Colonic mucosa (tissue), 4 donors: ENCODE results near the gene BLOC1S1. TPM values are rescaled to one million over a fixed set of nuclear protein-coding genes. Genes with fewer than 3 reads are reported as not detected.

Experiments
- DNase-seq: peaks from one replicate; pipeline ENCODE4 v3.0.0-alpha.2; 2020
- H3K27ac ChIP-seq: fragments of 200-600 bp; one replicate; pipeline ENCODE4 v1.8.0; 2021
- H3K27me3 ChIP-seq: fragments of 200-600 bp; one replicate; pipeline ENCODE4 v1.8.0; 2021
- H3K36me3 ChIP-seq: fragments of 200-600 bp; one replicate; pipeline ENCODE4 v1.8.0; 2021
- H3K4me1 ChIP-seq: fragments of 200-600 bp; one replicate; pipeline ENCODE4 v1.8.0; 2021; ENCODE audit warnings: mild to moderate bottlenecking
- H3K4me3 ChIP-seq: fragments of 200-600 bp; one replicate; pipeline ENCODE4 v1.8.0; 2021
- H3K9ac ChIP-seq, 2 donors: one replicate each; pipeline ENCODE4 v1.7.0; 2013; ENCODE audit warnings: control low read depth in 2 of 2, low read depth in 2 of 2, low read length in 2 of 2
- H3K9me3 ChIP-seq: fragments of 200-600 bp; one replicate; pipeline ENCODE4 v1.8.0; 2021
- CTCF ChIP-seq: fragments of 200-600 bp; IDR thresholded peaks from one replicate; pipeline ENCODE4 v1.8.0; 2022; ENCODE audit warnings: antibody characterized with exemption, mild to moderate bottlenecking
- intact Hi-C: fragments of 100-400 bp; cut with DNase I; formaldehyde crosslinking; loops from one replicate; pipeline ENCODE4 v1.14.1; 2022
- total RNA-seq, 2 donors: library from RNA; stranded (reverse); fragmentation: NEBNext Ultra II Directional in 1 of 2; extraction: Animal tissue kit (Norgen Biotek cat#: 25700) in 1 of 2; gene quantifications; one replicate each; pipeline ENCODE4 v1.2.1, GENCODE V29; 2021
- donor health status: healthy.
- donor health status: DM: no; HTN: no; CAD: no.
- donor health status: DM: no; HTN: no; CAD: no.

The BLOC1S1 gene
- total RNA-seq, 2 donors from 2014 or later, result 214 to 242 TPM

- H3K36me3 ChIP-seq, result no peaks in the 10 kb centered on the region
- peaks cover 52% of the 10 kb centered on the region for H3K4me1 ChIP-seq
- DNase-seq, result no peak
- H3K4me3 ChIP-seq, result no peak overlapping the region
- no peaks in the 10 kb centered on the region for H3K9me3 ChIP-seq
- peak overlapping the region in 1 of 2 donors; percentile 91 for H3K9ac ChIP-seq
- intact Hi-C loops, result no loop called here
- no peaks in the 10 kb centered on the region for H3K27me3 ChIP-seq
- TF ChIP-seq CTCF, result no peak
- H3K27ac ChIP-seq, result peak overlapping the region; percentile 99
These were observed 3.5 kb downstream of the BLOC1S1 start for GRCh38 chr12:55719371-55719770.

- Histone ChIP-seq H3K27me3 (no peaks in the 10 kb centered on the region), H3K36me3 (no peaks in the 10 kb centered on the region), H3K4me3 (no peak within 1 kb of the TSS), H3K27ac (peak within 1 kb of the TSS; percentile 99), H3K9me3 (no peaks in the 10 kb centered on the region), H3K9ac (peak within 1 kb of the TSS; percentile 53 to 91), H3K4me1 (peaks cover 54% of the 10 kb centered on the region)
- TF ChIP-seq CTCF, result no peak
- intact Hi-C loops, result loop anchor here (5.0 kb wide), 2 partner anchors 38 to 58 kb away; a partner anchor contains a TSS
- peak; percentile 92 for DNase-seq
These were observed 4.3 kb downstream of the BLOC1S1 start, which contains the start of gene RDH5 for GRCh38 chr12:55720071-55720564. RDH5 (plus strand) TSS chr12:55720393; CDS start chr12:55721185, 792 bp downstream.

- peak; percentile 77 for DNase-seq
- TF ChIP-seq CTCF, result peak; percentile 54
- H3K36me3 ChIP-seq, result no peaks in the 10 kb centered on the region
- no peaks in the 10 kb centered on the region for H3K9me3 ChIP-seq
- peaks cover 49% of the 10 kb centered on the region for H3K4me1 ChIP-seq
- H3K9ac ChIP-seq, result peak overlapping the region in 1 of 2 donors; percentile 91
- H3K4me3 ChIP-seq, result no peak overlapping the region
- intact Hi-C loops, result loop anchor here (5.0 kb wide), 2 partner anchors 39 to 59 kb away; a partner anchor contains a TSS
- H3K27ac ChIP-seq, result peak overlapping the region; percentile 99
- H3K27me3 ChIP-seq, result no peaks in the 10 kb centered on the region
These were observed 5.1 kb downstream of the BLOC1S1 start for GRCh38 chr12:55720894-55721444.

GRCh38 chr12:55721601-55722213 lies 5.9 kb downstream of the BLOC1S1 start:
- peak overlapping the region; percentile 99 for H3K27ac ChIP-seq
- TF ChIP-seq CTCF, result no peak
- no peaks in the 10 kb centered on the region for H3K9me3 ChIP-seq
- peaks cover 48% of the 10 kb centered on the region for H3K4me1 ChIP-seq
- H3K27me3 ChIP-seq, result no peaks in the 10 kb centered on the region
- no peaks in the 10 kb centered on the region for H3K36me3 ChIP-seq
- intact Hi-C loops, result loop anchor here (5.0 kb wide), 2 partner anchors 39 to 59 kb away; a partner anchor contains a TSS
- no peak overlapping the region for H3K4me3 ChIP-seq
- peak; percentile 29 for DNase-seq
- peak overlapping the region in 1 of 2 donors; percentile 91 for H3K9ac ChIP-seq

GRCh38 chr12:55722948-55723347 lies 7.1 kb downstream of the BLOC1S1 start:
- no peak overlapping the region for H3K27ac ChIP-seq
- no peaks in the 10 kb centered on the region for H3K36me3 ChIP-seq
- H3K9me3 ChIP-seq, result no peaks in the 10 kb centered on the region
- peaks cover 36% of the 10 kb centered on the region for H3K4me1 ChIP-seq
- H3K9ac ChIP-seq, result no peak overlapping the region
- DNase-seq, result no peak
- intact Hi-C loops, result loop anchor here (5.0 kb wide), 2 partner anchors 41 to 61 kb away; a partner anchor contains a TSS
- H3K4me3 ChIP-seq, result no peak overlapping the region
- H3K27me3 ChIP-seq, result no peaks in the 10 kb centered on the region
- TF ChIP-seq CTCF, result no peak
